Liver (tissue), 9 donors: ENCODE results near the gene AAK1. TPM values are rescaled to one million over a fixed set of nuclear protein-coding genes. Genes with fewer than 3 reads are reported as not detected.
A peak's percentile ranks its signal among the peaks of the same experiment; 100 is the strongest.

ENCODE experiments used
- DNase-seq: peaks from one replicate; pipeline ENCODE4 v3.0.0-alpha.2; 2017; ENCODE audit warnings: low spot score
- H3K27ac ChIP-seq, 2 donors: one replicate each; pipeline ENCODE4 v1.7.0; 2013; ENCODE audit warnings: inconsistent platforms in 2 of 2, low read length in 2 of 2, control low read depth in 1 of 2, low read depth in 1 of 2, mild to moderate bottlenecking in 1 of 2
- H3K27me3 ChIP-seq, 4 donors: one replicate each; pipeline versions ENCODE4 v1.6.1 to v1.7.0; 2013; ENCODE audit warnings: low read length in 3 of 4, inconsistent platforms in 1 of 4, mild to moderate bottlenecking in 1 of 4, moderate library complexity in 1 of 4; ENCODE audit not compliant: control insufficient read depth in 4 of 4, insufficient read depth in 4 of 4
- H3K36me3 ChIP-seq, 4 donors: one replicate each; pipeline versions ENCODE4 v1.6.1 to v1.7.0; 2013; ENCODE audit warnings: low read length in 3 of 4, mild to moderate bottlenecking in 3 of 4, low read depth in 1 of 4, moderate library complexity in 1 of 4; ENCODE audit not compliant: control insufficient read depth in 4 of 4, insufficient read depth in 3 of 4
- H3K4me1 ChIP-seq, 4 donors: one replicate each; pipeline versions ENCODE4 v1.6.1 to v1.7.0; 2013; ENCODE audit warnings: low read length in 3 of 4, mild to moderate bottlenecking in 3 of 4, moderate library complexity in 1 of 4; ENCODE audit not compliant: control insufficient read depth in 4 of 4, insufficient read depth in 4 of 4
- H3K4me3 ChIP-seq, 3 donors: one replicate each; pipeline versions ENCODE4 v1.6.1 to v1.7.0; 2013; ENCODE audit warnings: low read length in 3 of 3, control low read depth in 1 of 3, low read depth in 1 of 3, mild to moderate bottlenecking in 1 of 3
- H3K9ac ChIP-seq, 2 donors: one replicate each; pipeline ENCODE4 v1.7.0; 2013; ENCODE audit warnings: low read length in 2 of 2, mild to moderate bottlenecking in 2 of 2, moderate library complexity in 2 of 2, control low read depth in 1 of 2, low read depth in 1 of 2
- H3K9me3 ChIP-seq, 4 donors: one replicate each; pipeline versions ENCODE4 v1.6.1 to v1.7.0; 2013; ENCODE audit warnings: low read length in 3 of 4; ENCODE audit not compliant: control insufficient read depth in 4 of 4
- FOXA1 ChIP-seq: IDR thresholded peaks from 2 replicates; pipeline ENCODE4 v1.6.1; 2016; ENCODE audit warnings: antibody characterized with exemption
- GABPA ChIP-seq, 2 donors: IDR thresholded peaks in 1 of 2; conservative IDR thresholded peaks in 1 of 2; 2 replicates each; pipeline ENCODE4 v1.6.1; 2016; ENCODE audit warnings: antibody characterized with exemption in 2 of 2, mild to moderate bottlenecking in 1 of 2, moderate library complexity in 1 of 2
- HNF4A ChIP-seq, 2 donors: conservative IDR thresholded peaks; 2 replicates each; pipeline ENCODE4 v1.6.1; 2016; ENCODE audit warnings: antibody characterized with exemption in 2 of 2, mild to moderate bottlenecking in 2 of 2
- HNF4G ChIP-seq: IDR thresholded peaks from 2 replicates; pipeline ENCODE4 v1.6.1; 2016; ENCODE audit warnings: antibody characterized with exemption
- JUND ChIP-seq, 2 donors: IDR thresholded peaks; 2 replicates each; pipeline ENCODE4 v1.6.1; 2016; ENCODE audit warnings: antibody characterized with exemption in 2 of 2
- RAD21 ChIP-seq, 2 donors: IDR thresholded peaks; 2 replicates each; pipeline ENCODE4 v1.6.1; 2016; ENCODE audit warnings: antibody characterized with exemption in 2 of 2, mild to moderate bottlenecking in 2 of 2
- REST ChIP-seq: IDR thresholded peaks from 2 replicates; pipeline ENCODE4 v1.6.1; 2016; ENCODE audit warnings: antibody characterized with exemption, mild to moderate bottlenecking
- RXRA ChIP-seq, 2 donors: IDR thresholded peaks; 2 replicates each; pipeline ENCODE4 v1.6.1; 2017 to 2018; ENCODE audit warnings: antibody characterized with exemption in 2 of 2, mild to moderate bottlenecking in 1 of 2
- SP1 ChIP-seq: IDR thresholded peaks from 2 replicates; pipeline ENCODE4 v1.6.1; 2018; ENCODE audit warnings: antibody characterized with exemption, mild to moderate bottlenecking
- TAF1 ChIP-seq: conservative IDR thresholded peaks from 2 replicates; pipeline ENCODE4 v1.6.1; 2016; ENCODE audit warnings: antibody characterized with exemption, mild to moderate bottlenecking
- YY1 ChIP-seq: IDR thresholded peaks from 2 replicates; pipeline ENCODE4 v1.6.1; 2016; ENCODE audit warnings: antibody characterized with exemption, mild to moderate bottlenecking
- ZBTB33 ChIP-seq: IDR thresholded peaks from 2 replicates; pipeline ENCODE4 v1.6.1; 2016; ENCODE audit warnings: antibody characterized with exemption
- WGBS: extraction: QIAGEN DNeasy Blood & Tissue Kit; methylation state at CpG from one replicate; pipeline ENCODE4 v1.1.7; 2013; 5-methylcytosine and 5-hydroxymethylcytosine counted together
- polyA plus RNA-seq, 2 donors: library from polyadenylated mRNA; stranded (reverse) in 1 of 2; unstranded in 1 of 2; fragments of 200-250 nt in 1 of 2; fragments of >200 nt in 1 of 2; fragmentation: Nextera tagmentation in 1 of 2; extraction: Ambion mirVana in 1 of 2; gene quantifications; one replicate each; pipeline versions ENCODE4 v1.2.1 to v1.2.3, GENCODE V29; 2013 to 2015
- total RNA-seq, 2 donors: library from RNA; depleted of rRNA; stranded (reverse); fragments of >200 nt; gene quantifications; one replicate each; pipeline ENCODE4 v1.2.3, GENCODE V29; 2014
- donor health status: healthy.
- donor health status: healthy.
- donor health status: healthy.
- donor health status: healthy.
- donor health status: healthy.

Gene AAK1
- total and polyA plus RNA-seq, 4 donors = 3.9 to 14.3 (median 11.3) TPM

GRCh38 chr2:69588945-69589344, 54.6 kb downstream of the AAK1 start (continued):
- TF ChIP-seq REST (no peak), RAD21 (IDR thresholded peaks at IDR 0.05) (peak; percentile 10 to 22), HNF4G (peak; percentile 63)

GRCh38 chr2:69588403-69588802, 55.1 kb downstream of the AAK1 start:
- Histone ChIP-seq H3K27ac (no peak overlapping the region), H3K27me3 (no peaks in the 10 kb centered on the region), H3K36me3 (no peaks in the 10 kb centered on the region), H3K4me3 (no peak overlapping the region), H3K9me3 (no peaks in the 10 kb centered on the region), H3K4me1 (peaks cover 0 to 7% (median 5%) of the 10 kb centered on the region in 4 donors), H3K9ac (no peak overlapping the region)
- DNase-seq = no peak
- WGBS = 96% methylated on average over 3 of the region's 3 CpGs
- TF ChIP-seq ZBTB33 (no peak), TAF1 (no peak), YY1 (no peak), FOXA1 (no peak), HNF4A (conservative IDR thresholded peaks at IDR 0.05) (no peak), GABPA (IDR thresholded peaks at IDR 0.05 in 1 of 2, conservative IDR thresholded peaks at IDR 0.05 in 1 of 2) (no peak), RXRA (IDR thresholded peaks at IDR 0.05) (no peak), REST (no peak), HNF4G (no peak), RAD21 (IDR thresholded peaks at IDR 0.05) (no peak), JUND (IDR thresholded peaks at IDR 0.05) (no peak), SP1 (no peak)
